Stimulated activated CD4-positive, alpha-beta T cell treated with anti-CD3 and anti-CD28 coated beads, Interleukin-2, amount 100 ng/mL, for 24 hours (primary cell): ENCODE measurements around the gene PEPD.
A peak's percentile ranks its signal among the peaks of the same experiment; 100 is the strongest.

ENCODE experiments used
- DNase-seq, 2 donors: peaks; one replicate each; pipeline ENCODE4 v3.0.0-alpha.2; 2020

PEPD gene

GRCh38 chr19:33377586-33378475 lies 143.8 kb downstream of the PEPD start:
- DNase-seq = no peak

GRCh38 chr19:33376941-33377557 lies 144.5 kb downstream of the PEPD start:
- no peak for DNase-seq

- no peak for DNase-seq
These were observed 145.2 kb downstream of the PEPD start for GRCh38 chr19:33376423-33376822.

GRCh38 chr19:33375837-33376159 lies 145.8 kb downstream of the PEPD start:
- DNase-seq = no peak

GRCh38 chr19:33375156-33375836 lies 146.3 kb downstream of the PEPD start:
- no peak for DNase-seq

- peak in 1 of 2 donors; percentile 26 for DNase-seq
These were observed 147.3 kb downstream of the PEPD start for GRCh38 chr19:33374236-33374714.

GRCh38 chr19:33373453-33374235 lies 147.9 kb downstream of the PEPD start, which contains the start of gene CEBPG:
Gene CEBPG (plus strand): TSS chr19:33373709. CDS start chr19:33379240, 5,531 bp downstream.
- peak; percentile 94 to 95 for DNase-seq

- DNase-seq = no peak
These were observed 150.8 kb downstream of the PEPD start for GRCh38 chr19:33370783-33371182.

GRCh38 chr19:33368074-33368864 lies 153.3 kb downstream of the PEPD start:
- DNase-seq = no peak

GRCh38 chr19:33366897-33367296 lies 154.7 kb downstream of the PEPD start:
- DNase-seq = no peak

GRCh38 chr19:33366127-33366526 lies 155.5 kb downstream of the PEPD start:
- DNase-seq = no peak

- DNase-seq = no peak
These were observed 155.9 kb downstream of the PEPD start for GRCh38 chr19:33365691-33366090.

- no peak for DNase-seq
These were observed 158.1 kb downstream of the PEPD start for GRCh38 chr19:33363476-33363875.

- DNase-seq = no peak
These were observed 158.9 kb downstream of the PEPD start for GRCh38 chr19:33362508-33363228.

- no peak for DNase-seq
These were observed 162.0 kb downstream of the PEPD start for GRCh38 chr19:33359581-33359980.

GRCh38 chr19:33358408-33358807 lies 163.2 kb downstream of the PEPD start:
- DNase-seq = no peak

GRCh38 chr19:33357556-33357955 lies 164.0 kb downstream of the PEPD start:
- no peak for DNase-seq

GRCh38 chr19:33355535-33355934 lies 166.1 kb downstream of the PEPD start:
- DNase-seq = no peak

GRCh38 chr19:33350538-33351309 lies 170.9 kb downstream of the PEPD start:
- DNase-seq = no peak
